ENCODE data around the gene PARD3B. TPM values are rescaled to one million over a fixed set of nuclear protein-coding genes. Genes with fewer than 3 reads are reported as not detected.

PARD3B gene
- total and polyA plus RNA-seq, 2 experiments from 2014 or later, result 3.5 to 4.4 TPM

DNA sequence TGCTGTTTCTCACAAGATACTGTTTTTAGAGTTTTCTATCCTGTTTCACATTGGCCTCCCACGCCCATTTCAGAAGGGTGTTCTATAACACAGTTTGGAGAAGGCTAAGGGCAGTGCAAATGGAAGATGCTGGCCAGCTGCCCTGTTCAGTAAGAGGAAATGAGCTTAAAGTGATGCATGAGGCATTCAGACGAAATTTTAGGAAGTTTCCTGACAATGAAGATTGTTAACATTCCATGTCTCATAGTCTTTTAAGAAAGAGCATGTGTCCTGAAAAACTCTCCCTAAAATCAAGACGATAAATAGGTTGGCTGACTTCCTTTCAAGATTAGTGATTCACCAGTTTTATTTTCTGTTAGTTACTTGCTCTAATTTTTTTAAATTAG lies 652.9 kb downstream of the PARD3B start:
- no peaks in the 10 kb centered on the region for H3K27me3 Mint-ChIP-seq (ENCODE audit: insufficient read depth, low read depth, poor library complexity)
- Histone ChIP-seq H3K4me2 (peak overlapping the region; percentile 64), H3K9me2 (ENCODE audit: insufficient read depth) (no peaks in the 10 kb centered on the region), H3K27ac (ENCODE audit: low read depth) (peak overlapping the region; percentile 90), H3K4me1 (ENCODE audit: insufficient read depth) (peaks cover 54% of the 10 kb centered on the region), H4K20me1 (replicated peaks; ENCODE audit: insufficient read depth) (no peaks in the 10 kb centered on the region), H3K27me3 (ENCODE audit: insufficient read depth) (no peaks in the 10 kb centered on the region), H3F3A (replicated peaks; ENCODE audit: low read depth) (no peaks in the 10 kb centered on the region), H3K4me3 (0 out of 2 replicates have a peak overlapping the region, but pooled peaks have one; percentile 20), H3K36me3 (ENCODE audit: insufficient read depth) (no peaks in the 10 kb centered on the region), H3K79me2 (replicated peaks; ENCODE audit: insufficient read depth) (no peaks in the 10 kb centered on the region), H2AFZ (no peak overlapping the region)
- no peaks in the 10 kb centered on the region for H3K36me3 Mint-ChIP-seq (ENCODE audit: low read depth)
- peak; percentile 71 for TF ChIP-seq NANOG (IDR thresholded peaks at IDR 0.05; ENCODE audit: borderline replicate concordance)
- TF ChIP-seq ZNF331 (CRISPR knock-in tag; IDR thresholded peaks at IDR 0.05; ENCODE audit: low read depth), result no peak
- H3K27ac Mint-ChIP-seq, result peak overlapping the region; percentile 98
- DNase-seq (ENCODE audit: low spot score), result peak; percentile 53
- peaks cover 40% of the 10 kb centered on the region for H3K4me1 Mint-ChIP-seq
- ATAC-seq, result peak; percentile 67
- no peak overlapping the region; the same call in 2 of the 3 replicates for H3K4me3 Mint-ChIP-seq
- no peaks in the 10 kb centered on the region for H3K9me3 Mint-ChIP-seq

DNA sequence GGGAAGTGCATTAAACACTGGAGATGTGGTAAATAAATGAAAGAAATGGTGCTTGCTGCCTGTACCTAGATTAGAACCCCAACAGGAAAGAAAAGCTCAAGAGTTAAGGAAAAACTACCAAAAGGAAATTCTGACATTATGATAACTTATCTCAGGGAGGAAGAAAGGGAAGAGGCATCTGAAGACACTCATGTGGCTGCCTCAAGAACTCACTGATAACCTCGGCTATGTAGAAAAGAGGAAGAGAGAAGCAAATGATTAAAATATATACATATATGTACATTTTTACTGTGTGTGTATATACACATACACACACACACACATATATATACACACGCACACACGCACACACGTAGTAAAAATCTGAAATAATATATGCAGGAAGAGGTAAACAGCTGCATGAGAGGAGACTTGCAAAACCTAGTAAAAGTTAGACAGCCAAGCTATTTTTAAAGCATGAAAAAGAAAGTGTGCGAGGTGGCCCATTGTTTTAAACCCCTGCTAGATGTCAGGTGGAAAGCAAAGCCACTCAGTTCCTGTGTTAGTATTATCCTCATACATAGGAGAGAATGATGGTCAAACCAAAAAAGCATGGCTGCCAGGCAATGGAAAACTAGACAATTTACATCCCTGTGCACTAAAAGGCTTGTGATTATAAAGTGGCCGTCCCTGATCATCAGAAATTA lies 654.0 kb downstream of the PARD3B start:
- Histone ChIP-seq H3K36me3 (ENCODE audit: insufficient read depth) (no peaks in the 10 kb centered on the region), H3F3A (replicated peaks; ENCODE audit: low read depth) (no peaks in the 10 kb centered on the region), H3K79me2 (replicated peaks; ENCODE audit: insufficient read depth) (no peaks in the 10 kb centered on the region), H3K4me1 (ENCODE audit: insufficient read depth) (peaks cover 54% of the 10 kb centered on the region), H4K20me1 (replicated peaks; ENCODE audit: insufficient read depth) (no peaks in the 10 kb centered on the region), H3K27me3 (ENCODE audit: insufficient read depth) (no peaks in the 10 kb centered on the region), H3K4me3 (no peak overlapping the region), H3K9me2 (ENCODE audit: insufficient read depth) (no peaks in the 10 kb centered on the region), H3K4me2 (no peak overlapping the region), H2AFZ (no peak overlapping the region), H3K27ac (ENCODE audit: low read depth) (peak overlapping the region; percentile 90)
- no peak for TF ChIP-seq ZNF114 (CRISPR knock-in tag; IDR thresholded peaks at IDR 0.05)
- TF ChIP-seq, protein P1, sequence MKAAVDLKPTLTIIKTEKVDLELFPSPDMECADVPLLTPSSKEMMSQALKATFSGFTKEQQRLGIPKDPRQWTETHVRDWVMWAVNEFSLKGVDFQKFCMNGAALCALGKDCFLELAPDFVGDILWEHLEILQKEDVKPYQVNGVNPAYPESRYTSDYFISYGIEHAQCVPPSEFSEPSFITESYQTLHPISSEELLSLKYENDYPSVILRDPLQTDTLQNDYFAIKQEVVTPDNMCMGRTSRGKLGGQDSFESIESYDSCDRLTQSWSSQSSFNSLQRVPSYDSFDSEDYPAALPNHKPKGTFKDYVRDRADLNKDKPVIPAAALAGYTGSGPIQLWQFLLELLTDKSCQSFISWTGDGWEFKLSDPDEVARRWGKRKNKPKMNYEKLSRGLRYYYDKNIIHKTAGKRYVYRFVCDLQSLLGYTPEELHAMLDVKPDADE (IDR thresholded peaks at IDR 0.05), result no peak
- Mint-ChIP-seq H3K27me3 (ENCODE audit: insufficient read depth, low read depth, poor library complexity) (no peaks in the 10 kb centered on the region), H3K4me3 (no peak overlapping the region), H3K4me1 (peaks cover 33% of the 10 kb centered on the region), H3K27ac (peak overlapping the region; percentile 93), H3K36me3 (ENCODE audit: low read depth) (peaks cover 9% of the 10 kb centered on the region; the same call in 2 of the 3 replicates), H3K9me3 (peaks cover 6% of the 10 kb centered on the region; the same call in 1 of the 3 replicates)
- no peak for DNase-seq (ENCODE audit: low spot score)
- no peak for ATAC-seq

DNA sequence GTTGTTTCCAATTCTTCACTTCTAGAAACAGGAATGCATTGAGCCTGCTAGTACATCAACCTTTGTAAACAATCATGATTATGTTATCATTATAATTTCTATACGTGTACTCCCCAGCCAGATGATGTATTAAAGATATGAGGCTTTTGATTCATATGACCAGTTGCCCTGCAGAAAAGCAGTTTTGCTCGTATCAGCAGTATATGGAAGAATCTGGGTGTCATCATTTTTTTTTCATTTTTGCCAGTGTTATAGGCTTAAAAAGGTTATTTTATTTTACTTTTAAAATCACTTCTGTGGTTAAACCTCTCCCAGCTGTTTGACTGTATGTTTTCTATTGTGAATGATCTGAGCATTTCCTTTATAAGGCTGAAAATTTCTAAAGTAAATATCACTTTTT lies 665.2 kb downstream of the PARD3B start:
- Mint-ChIP-seq H3K27me3 (ENCODE audit: insufficient read depth, low read depth, poor library complexity) (peaks cover 2% of the 10 kb centered on the region), H3K36me3 (ENCODE audit: low read depth) (peaks cover under 1% of the 10 kb centered on the region; the same call in 1 of the 3 replicates), H3K4me3 (no peak overlapping the region), H3K27ac (no peak overlapping the region), H3K9me3 (peaks cover 1% of the 10 kb centered on the region; the same call in 2 of the 3 replicates), H3K4me1 (peaks cover 27% of the 10 kb centered on the region)
- Histone ChIP-seq H3K27me3 (ENCODE audit: insufficient read depth) (no peaks in the 10 kb centered on the region), H3K4me1 (ENCODE audit: insufficient read depth) (peaks cover 28% of the 10 kb centered on the region), H4K20me1 (replicated peaks; ENCODE audit: insufficient read depth) (no peaks in the 10 kb centered on the region), H3K9me2 (ENCODE audit: insufficient read depth) (no peaks in the 10 kb centered on the region), H3K27ac (ENCODE audit: low read depth) (no peak overlapping the region), H2AFZ (no peak overlapping the region), H3K79me2 (replicated peaks; ENCODE audit: insufficient read depth) (no peaks in the 10 kb centered on the region), H3K4me2 (no peak overlapping the region), H3K4me3 (no peak overlapping the region), H3F3A (replicated peaks; ENCODE audit: low read depth) (no peaks in the 10 kb centered on the region), H3K36me3 (ENCODE audit: insufficient read depth) (0 out of 2 replicates have a peak, but pooled peaks cover 2% of the 10 kb centered on the region)
- ATAC-seq (no peak), DNase-seq (ENCODE audit: low spot score) (no peak)
- TF ChIP-seq, protein P2, sequence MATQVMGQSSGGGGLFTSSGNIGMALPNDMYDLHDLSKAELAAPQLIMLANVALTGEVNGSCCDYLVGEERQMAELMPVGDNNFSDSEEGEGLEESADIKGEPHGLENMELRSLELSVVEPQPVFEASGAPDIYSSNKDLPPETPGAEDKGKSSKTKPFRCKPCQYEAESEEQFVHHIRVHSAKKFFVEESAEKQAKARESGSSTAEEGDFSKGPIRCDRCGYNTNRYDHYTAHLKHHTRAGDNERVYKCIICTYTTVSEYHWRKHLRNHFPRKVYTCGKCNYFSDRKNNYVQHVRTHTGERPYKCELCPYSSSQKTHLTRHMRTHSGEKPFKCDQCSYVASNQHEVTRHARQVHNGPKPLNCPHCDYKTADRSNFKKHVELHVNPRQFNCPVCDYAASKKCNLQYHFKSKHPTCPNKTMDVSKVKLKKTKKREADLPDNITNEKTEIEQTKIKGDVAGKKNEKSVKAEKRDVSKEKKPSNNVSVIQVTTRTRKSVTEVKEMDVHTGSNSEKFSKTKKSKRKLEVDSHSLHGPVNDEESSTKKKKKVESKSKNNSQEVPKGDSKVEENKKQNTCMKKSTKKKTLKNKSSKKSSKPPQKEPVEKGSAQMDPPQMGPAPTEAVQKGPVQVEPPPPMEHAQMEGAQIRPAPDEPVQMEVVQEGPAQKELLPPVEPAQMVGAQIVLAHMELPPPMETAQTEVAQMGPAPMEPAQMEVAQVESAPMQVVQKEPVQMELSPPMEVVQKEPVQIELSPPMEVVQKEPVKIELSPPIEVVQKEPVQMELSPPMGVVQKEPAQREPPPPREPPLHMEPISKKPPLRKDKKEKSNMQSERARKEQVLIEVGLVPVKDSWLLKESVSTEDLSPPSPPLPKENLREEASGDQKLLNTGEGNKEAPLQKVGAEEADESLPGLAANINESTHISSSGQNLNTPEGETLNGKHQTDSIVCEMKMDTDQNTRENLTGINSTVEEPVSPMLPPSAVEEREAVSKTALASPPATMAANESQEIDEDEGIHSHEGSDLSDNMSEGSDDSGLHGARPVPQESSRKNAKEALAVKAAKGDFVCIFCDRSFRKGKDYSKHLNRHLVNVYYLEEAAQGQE (IDR thresholded peaks at IDR 0.05; ENCODE audit: unreplicated experiment), result no peak
- TF ChIP-seq STAT1 (IDR thresholded peaks at IDR 0.05; ENCODE audit: unreplicated experiment), result no peak
- TF ChIP-seq ZNF114 (CRISPR knock-in tag; IDR thresholded peaks at IDR 0.05), result no peak
- no peak for TF ChIP-seq POLR2AphosphoS5 (IDR thresholded peaks at IDR 0.05; ENCODE audit: low read depth)
- no peak for TF ChIP-seq JUNB (IDR thresholded peaks at IDR 0.05; ENCODE audit: unreplicated experiment)
